Immature natural killer cell (primary cell): ENCODE measurements around the gene S100A10. TPM values are rescaled to one million over a fixed set of nuclear protein-coding genes. Genes with fewer than 3 reads are reported as not detected.

ENCODE experiments used
- DNase-seq, 3 donors: peaks; one replicate each; pipeline ENCODE4 v3.0.0; 2022; ENCODE audit warnings: mixed read lengths in 1 of 3
- H3K27ac Mint-ChIP-seq, 6 donors: one replicate each; pipeline ENCODE4 v1.8.0; 2020; ENCODE audit warnings: mixed read lengths in 6 of 6, mild to moderate bottlenecking in 5 of 6, inconsistent platforms in 4 of 6, moderate library complexity in 3 of 6
- H3K27me3 Mint-ChIP-seq, 3 donors: one replicate each; pipeline ENCODE4 v1.8.0; 2020 to 2021; ENCODE audit warnings: low read depth in 3 of 3, mild to moderate bottlenecking in 3 of 3, mixed read lengths in 3 of 3, moderate library complexity in 3 of 3, inconsistent platforms in 1 of 3
- H3K36me3 Mint-ChIP-seq, 3 donors: one replicate each; pipeline ENCODE4 v1.8.0; 2020; ENCODE audit warnings: mixed read lengths in 3 of 3, inconsistent platforms in 2 of 3, mild to moderate bottlenecking in 2 of 3
- H3K4me1 Mint-ChIP-seq, 2 donors: one replicate each; pipeline ENCODE4 v1.8.0; 2020; ENCODE audit warnings: inconsistent platforms in 2 of 2, mild to moderate bottlenecking in 2 of 2, mixed read lengths in 2 of 2, moderate library complexity in 1 of 2
- H3K4me3 Mint-ChIP-seq, 5 donors: one replicate each; pipeline ENCODE4 v1.8.0; 2020; ENCODE audit warnings: mild to moderate bottlenecking in 5 of 5, mixed read lengths in 5 of 5, inconsistent platforms in 3 of 5, moderate library complexity in 3 of 5
- H3K9me3 Mint-ChIP-seq, 6 donors: one replicate each; pipeline ENCODE4 v1.8.0; 2020; ENCODE audit warnings: mild to moderate bottlenecking in 6 of 6, mixed read lengths in 6 of 6, inconsistent platforms in 4 of 6, moderate library complexity in 3 of 6
- polyA plus RNA-seq, 3 donors: library from polyadenylated mRNA; unstranded; fragments of 300-500 nt; fragmentation: Illumina TruSeq; gene quantifications; one replicate each; pipeline ENCODE4 v1.2.3, GENCODE V29; 2021

The S100A10 gene
- polyA plus RNA-seq, 3 donors from 2014 or later = 445 to 680 (median 567) TPM

GRCh38 chr1:151977662-151978230 lies 15.9 kb downstream of the S100A10 start:
- Mint-ChIP-seq H3K4me3 (no peak overlapping the region), H3K4me1 (no peaks in the 10 kb centered on the region), H3K27ac (no peak overlapping the region), H3K9me3 (no peaks in the 10 kb centered on the region), H3K27me3 (peaks cover 0 to 7% (median 4%) of the 10 kb centered on the region in 3 donors), H3K36me3 (peaks cover 16 to 34% (median 29%) of the 10 kb centered on the region in 3 donors)
- no peak for DNase-seq

- Mint-ChIP-seq H3K27me3 (peaks cover 0 to 7% (median 4%) of the 10 kb centered on the region in 3 donors), H3K4me3 (no peak overlapping the region), H3K27ac (no peak overlapping the region), H3K36me3 (peaks cover 7 to 25% (median 21%) of the 10 kb centered on the region in 3 donors), H3K4me1 (no peaks in the 10 kb centered on the region), H3K9me3 (no peaks in the 10 kb centered on the region)
- no peak for DNase-seq
Measured at GRCh38 chr1:151976858-151977257, 16.8 kb downstream of the S100A10 start.

- DNase-seq = no peak
- Mint-ChIP-seq H3K27me3 (peaks cover 0 to 7% (median 4%) of the 10 kb centered on the region in 3 donors), H3K4me3 (no peak overlapping the region), H3K9me3 (no peaks in the 10 kb centered on the region), H3K27ac (no peak overlapping the region), H3K4me1 (no peaks in the 10 kb centered on the region), H3K36me3 (peaks cover 2 to 17% (median 13%) of the 10 kb centered on the region in 3 donors)
Measured at GRCh38 chr1:151976015-151976343, 17.7 kb downstream of the S100A10 start.

- H3K4me3 Mint-ChIP-seq = no peak overlapping the region
- H3K36me3 Mint-ChIP-seq = peaks cover 0 to 12% (median 9%) of the 10 kb centered on the region in 3 donors
- no peaks in the 10 kb centered on the region for H3K4me1 Mint-ChIP-seq
- DNase-seq = no peak
- H3K9me3 Mint-ChIP-seq = no peaks in the 10 kb centered on the region
- H3K27ac Mint-ChIP-seq = no peak overlapping the region
- peaks cover 0 to 6% (median 4%) of the 10 kb centered on the region in 3 donors for H3K27me3 Mint-ChIP-seq
Measured at GRCh38 chr1:151975311-151976014, 18.2 kb downstream of the S100A10 start.

GRCh38 chr1:151972542-151973248 lies 21.0 kb downstream of the S100A10 start:
- Mint-ChIP-seq H3K27ac (no peak overlapping the region), H3K4me1 (no peaks in the 10 kb centered on the region), H3K36me3 (peaks cover 0 to 4% (median 0%) of the 10 kb centered on the region in 3 donors), H3K27me3 (peaks cover 2 to 6% (median 4%) of the 10 kb centered on the region in 3 donors), H3K9me3 (no peaks in the 10 kb centered on the region), H3K4me3 (no peak overlapping the region)
- DNase-seq = peak in 1 of 3 donors; percentile 7

GRCh38 chr1:151970626-151971025 lies 23.0 kb downstream of the S100A10 start:
- Mint-ChIP-seq H3K4me1 (no peaks in the 10 kb centered on the region), H3K36me3 (peaks cover 0 to 4% (median 0%) of the 10 kb centered on the region in 3 donors), H3K9me3 (no peaks in the 10 kb centered on the region), H3K27me3 (peaks cover 0 to 6% (median 2%) of the 10 kb centered on the region in 3 donors), H3K27ac (no peak overlapping the region), H3K4me3 (no peak overlapping the region)
- no peak for DNase-seq

- Mint-ChIP-seq H3K27ac (no peak overlapping the region), H3K9me3 (no peaks in the 10 kb centered on the region), H3K4me1 (no peaks in the 10 kb centered on the region), H3K27me3 (peaks cover 0 to 6% (median 2%) of the 10 kb centered on the region in 3 donors), H3K36me3 (peaks cover 0 to 4% (median 0%) of the 10 kb centered on the region in 3 donors), H3K4me3 (no peak overlapping the region)
- DNase-seq = no peak
Measured at GRCh38 chr1:151970128-151970527, 23.5 kb downstream of the S100A10 start.

- Mint-ChIP-seq H3K27me3 (peaks cover 2 to 3% (median 2%) of the 10 kb centered on the region in 3 donors), H3K9me3 (no peaks in the 10 kb centered on the region), H3K27ac (no peak overlapping the region), H3K36me3 (peaks cover 0 to 2% (median 0%) of the 10 kb centered on the region in 3 donors), H3K4me1 (no peaks in the 10 kb centered on the region), H3K4me3 (no peak overlapping the region)
- no peak for DNase-seq
Measured at GRCh38 chr1:151968791-151969399, 24.8 kb downstream of the S100A10 start.

- DNase-seq = peak; percentile 54 to 67 (median 63)
- no peaks in the 10 kb centered on the region for H3K4me1 Mint-ChIP-seq
- no peak overlapping the region for H3K27ac Mint-ChIP-seq
- H3K27me3 Mint-ChIP-seq = peaks cover 2 to 3% (median 2%) of the 10 kb centered on the region in 3 donors
- H3K36me3 Mint-ChIP-seq = no peaks in the 10 kb centered on the region
- H3K4me3 Mint-ChIP-seq = no peak overlapping the region
- H3K9me3 Mint-ChIP-seq = no peaks in the 10 kb centered on the region
Measured at GRCh38 chr1:151968058-151968457, 25.6 kb downstream of the S100A10 start.

GRCh38 chr1:151967091-151967490 lies 26.6 kb downstream of the S100A10 start:
- no peaks in the 10 kb centered on the region for H3K36me3 Mint-ChIP-seq
- no peak overlapping the region for H3K27ac Mint-ChIP-seq
- no peak for DNase-seq
- no peaks in the 10 kb centered on the region for H3K4me1 Mint-ChIP-seq
- H3K27me3 Mint-ChIP-seq = peaks cover 2 to 3% (median 3%) of the 10 kb centered on the region in 3 donors
- no peak overlapping the region for H3K4me3 Mint-ChIP-seq
- H3K9me3 Mint-ChIP-seq = no peaks in the 10 kb centered on the region

GRCh38 chr1:151966061-151966460 lies 27.6 kb downstream of the S100A10 start:
- Mint-ChIP-seq H3K27me3 (peaks cover 2 to 3% (median 3%) of the 10 kb centered on the region in 3 donors), H3K4me1 (no peaks in the 10 kb centered on the region), H3K27ac (no peak overlapping the region), H3K4me3 (no peak overlapping the region), H3K36me3 (no peaks in the 10 kb centered on the region), H3K9me3 (no peaks in the 10 kb centered on the region)
- no peak for DNase-seq

- H3K27ac Mint-ChIP-seq = no peak overlapping the region
- peaks cover 2 to 3% (median 3%) of the 10 kb centered on the region in 3 donors for H3K27me3 Mint-ChIP-seq
- no peak overlapping the region for H3K4me3 Mint-ChIP-seq
- no peak for DNase-seq
- H3K9me3 Mint-ChIP-seq = no peaks in the 10 kb centered on the region
- H3K36me3 Mint-ChIP-seq = no peaks in the 10 kb centered on the region
- H3K4me1 Mint-ChIP-seq = no peaks in the 10 kb centered on the region
Measured at GRCh38 chr1:151964510-151964909, 29.1 kb downstream of the S100A10 start.

GRCh38 chr1:151963288-151963687 lies 30.4 kb downstream of the S100A10 start:
- no peak overlapping the region for H3K27ac Mint-ChIP-seq
- no peaks in the 10 kb centered on the region for H3K9me3 Mint-ChIP-seq
- no peaks in the 10 kb centered on the region for H3K4me1 Mint-ChIP-seq
- H3K36me3 Mint-ChIP-seq = no peaks in the 10 kb centered on the region
- H3K4me3 Mint-ChIP-seq = no peak overlapping the region
- DNase-seq = no peak
- peaks cover 0 to 3% (median 1%) of the 10 kb centered on the region in 3 donors for H3K27me3 Mint-ChIP-seq

GRCh38 chr1:151961833-151962232 lies 31.8 kb downstream of the S100A10 start:
- Mint-ChIP-seq H3K4me1 (no peaks in the 10 kb centered on the region), H3K27me3 (peaks cover 0 to 3% (median 1%) of the 10 kb centered on the region in 3 donors), H3K9me3 (no peaks in the 10 kb centered on the region), H3K27ac (no peak overlapping the region), H3K36me3 (no peaks in the 10 kb centered on the region), H3K4me3 (no peak overlapping the region)
- DNase-seq = no peak
